ENCODE results near the gene CIT. TPM values are rescaled to one million over a fixed set of nuclear protein-coding genes. Genes with fewer than 3 reads are reported as not detected.

CIT gene
- total and polyA plus RNA-seq, 2 donors (not counting 3 experiments of a cell fraction or from before 2014, with no cell fraction given): 13.3 to 61.8 TPM

- H3K9ac ChIP-seq (replicated peaks; ENCODE audit: extremely low read depth, insufficient read depth, low read length): no peak overlapping the region
- H2AFZ ChIP-seq (ENCODE audit: low read depth, low read length): no peak overlapping the region
- no TSS peak for BruUV-seq (replicated peaks)
- no peaks in the 10 kb centered on the region for H4K20me1 ChIP-seq (replicated peaks; ENCODE audit: control insufficient read depth, extremely low read depth, insufficient read depth, low read length)
- H3K36me3 ChIP-seq (ENCODE audit: control insufficient read depth in 2 of 2, extremely low read depth in 1 of 2, insufficient read depth in 2 of 2, low read length in 2 of 2): no peaks in the 10 kb centered on the region
- no peaks in the 10 kb centered on the region for H3K27me3 ChIP-seq (ENCODE audit: control insufficient read depth in 2 of 2, insufficient read depth in 2 of 2, low read length in 2 of 2)
- H3K79me2 ChIP-seq (ENCODE audit: control insufficient read depth, insufficient read depth, low read length): no peaks in the 10 kb centered on the region
- no peak overlapping the region for H3K27ac ChIP-seq (ENCODE audit: insufficient read depth, low read depth, low read length)
- no peaks in the 10 kb centered on the region for H3K9me1 ChIP-seq (replicated peaks; ENCODE audit: control insufficient read depth, extremely low read depth, insufficient read depth, low read length)
- TF ChIP-seq EZH2 (IDR thresholded peaks at IDR 0.05; ENCODE audit: borderline replicate concordance, low read depth, low read length, severe bottlenecking) (no peak), CTCF (IDR thresholded peaks at IDR 0.05; ENCODE audit: extremely low read depth in 1 of 2, insufficient read depth in 1 of 2, low read depth in 1 of 2, low read length in 2 of 2) (no peak), FOS (IDR thresholded peaks at IDR 0.05; ENCODE audit: borderline replicate concordance, insufficient read depth, low read length) (no peak), POLR2A (IDR thresholded peaks at IDR 0.05; ENCODE audit: low read depth, low read length) (no peak), MYC (IDR thresholded peaks at IDR 0.05; ENCODE audit: low read depth, low read length) (no peak), POLR2AphosphoS5 (IDR thresholded peaks at IDR 0.05; ENCODE audit: insufficient read depth, low read depth, low read length) (no peak), GATA2 (IDR thresholded peaks at IDR 0.05; ENCODE audit: insufficient read depth, insufficient read length, low read depth, low read length) (no peak), JUN (IDR thresholded peaks at IDR 0.05; ENCODE audit: borderline replicate concordance, insufficient read depth, insufficient read length, low read depth) (no peak), MAX (IDR thresholded peaks at IDR 0.05; ENCODE audit: insufficient read depth, insufficient read length) (no peak)
- dilution Hi-C loops (cut with MboI; ENCODE audit: extremely low pct_ligation_motif_present, low sequenced_read_pairs) (no loop called here), intact Hi-C loops (cut with micrococcal nuclease) (no loop called here)
- ChIA-PET POLR2A (no interaction called here), CTCF (no interaction called here)
- FAIRE-seq: no peak
- H3K9me3 ChIP-seq (replicated peaks; ENCODE audit: control insufficient read depth, insufficient read depth, low read length): no peaks in the 10 kb centered on the region
- no peak overlapping the region for H3K4me3 ChIP-seq (replicated peaks in 1 of 3; ENCODE audit: insufficient read depth in 1 of 3, low read depth in 1 of 3, low read length in 3 of 3)
- DNase-seq (ENCODE audit: low read depth, low spot score): no peak
- no peaks in the 10 kb centered on the region for H3K4me1 ChIP-seq (ENCODE audit: control insufficient read depth, extremely low read depth, insufficient read depth, low read length)
- no peak overlapping the region for H3K4me2 ChIP-seq (ENCODE audit: insufficient read depth, low read length)
Observed at GRCh38 chr12:119797090-119797489, 80.0 kb downstream of the CIT start.
